Hematopoietic multipotent progenitor cell treated with erythropoietin and hydrocortisone succinate and interleukin-3 and kit ligand, for 4 days (in vitro differentiated cells): ENCODE results near the gene KRTAP5-9.
"Not testable (repeated sequence)": the region's sequence is repeated elsewhere in the genome, so short reads cannot be mapped to it uniquely, and the experiment has no call there.

Source experiments
- DNase-seq: peaks from one replicate; pipeline ENCODE4 v3.0.0-alpha.2; 2015

KRTAP5-9 gene

GRCh38 chr11:71548120-71548519, at the start of gene KRTAP5-9:
Gene KRTAP5-9, plus strand, starts transcription at chr11:71548420. Its CDS starts 238 bp downstream, at chr11:71548658.
- DNase-seq, result no peak

GRCh38 chr11:71499125-71499524, 49.1 kb upstream of the KRTAP5-9 start:
- DNase-seq, result no peak

- no peak for DNase-seq
Measured at GRCh38 chr11:71499546-71499945, 48.7 kb upstream of the KRTAP5-9 start.

- DNase-seq, result no peak
Measured at GRCh38 chr11:71500601-71501021, 47.6 kb upstream of the KRTAP5-9 start.

GRCh38 chr11:71501071-71501985, 46.9 kb upstream of the KRTAP5-9 start:
- no peak for DNase-seq

- DNase-seq, result no peak
Measured at GRCh38 chr11:71502026-71502425, 46.2 kb upstream of the KRTAP5-9 start.

GRCh38 chr11:71502871-71503435, 45.3 kb upstream of the KRTAP5-9 start:
- DNase-seq, result no peak

GRCh38 chr11:71504531-71504930, 43.7 kb upstream of the KRTAP5-9 start:
- no peak for DNase-seq

GRCh38 chr11:71505001-71505400, 43.2 kb upstream of the KRTAP5-9 start:
- DNase-seq, result no peak

GRCh38 chr11:71505781-71506180, 42.4 kb upstream of the KRTAP5-9 start:
- DNase-seq, result no peak

- no peak for DNase-seq
Measured at GRCh38 chr11:71507102-71507501, 41.1 kb upstream of the KRTAP5-9 start.

- DNase-seq, result no peak
Measured at GRCh38 chr11:71518506-71519471, 29.4 kb upstream of the KRTAP5-9 start.

- DNase-seq, result no peak
Measured at GRCh38 chr11:71519546-71519945, 28.7 kb upstream of the KRTAP5-9 start.

GRCh38 chr11:71525188-71525937, 22.9 kb upstream of the KRTAP5-9 start:
- DNase-seq, result no peak

GRCh38 chr11:71525938-71526495, 22.2 kb upstream of the KRTAP5-9 start:
- DNase-seq, result no peak

GRCh38 chr11:71526796-71527575, 21.2 kb upstream of the KRTAP5-9 start, which contains the start of gene KRTAP5-7:
Gene KRTAP5-7, plus strand, starts transcription at chr11:71527267. Its CDS starts 34 bp downstream, at chr11:71527301.
- DNase-seq, result not testable (repeated sequence)

GRCh38 chr11:71527576-71528210, 20.5 kb upstream of the KRTAP5-9 start:
- DNase-seq, result no peak

- DNase-seq, result no peak
Measured at GRCh38 chr11:71530602-71531001, 17.6 kb upstream of the KRTAP5-9 start.

- no peak for DNase-seq
Measured at GRCh38 chr11:71532036-71532610, 16.1 kb upstream of the KRTAP5-9 start.
